ENCODE measurements around the gene NEB. TPM values are rescaled to one million over a fixed set of nuclear protein-coding genes. Genes with fewer than 3 reads are reported as not detected.

The NEB gene, protein sequence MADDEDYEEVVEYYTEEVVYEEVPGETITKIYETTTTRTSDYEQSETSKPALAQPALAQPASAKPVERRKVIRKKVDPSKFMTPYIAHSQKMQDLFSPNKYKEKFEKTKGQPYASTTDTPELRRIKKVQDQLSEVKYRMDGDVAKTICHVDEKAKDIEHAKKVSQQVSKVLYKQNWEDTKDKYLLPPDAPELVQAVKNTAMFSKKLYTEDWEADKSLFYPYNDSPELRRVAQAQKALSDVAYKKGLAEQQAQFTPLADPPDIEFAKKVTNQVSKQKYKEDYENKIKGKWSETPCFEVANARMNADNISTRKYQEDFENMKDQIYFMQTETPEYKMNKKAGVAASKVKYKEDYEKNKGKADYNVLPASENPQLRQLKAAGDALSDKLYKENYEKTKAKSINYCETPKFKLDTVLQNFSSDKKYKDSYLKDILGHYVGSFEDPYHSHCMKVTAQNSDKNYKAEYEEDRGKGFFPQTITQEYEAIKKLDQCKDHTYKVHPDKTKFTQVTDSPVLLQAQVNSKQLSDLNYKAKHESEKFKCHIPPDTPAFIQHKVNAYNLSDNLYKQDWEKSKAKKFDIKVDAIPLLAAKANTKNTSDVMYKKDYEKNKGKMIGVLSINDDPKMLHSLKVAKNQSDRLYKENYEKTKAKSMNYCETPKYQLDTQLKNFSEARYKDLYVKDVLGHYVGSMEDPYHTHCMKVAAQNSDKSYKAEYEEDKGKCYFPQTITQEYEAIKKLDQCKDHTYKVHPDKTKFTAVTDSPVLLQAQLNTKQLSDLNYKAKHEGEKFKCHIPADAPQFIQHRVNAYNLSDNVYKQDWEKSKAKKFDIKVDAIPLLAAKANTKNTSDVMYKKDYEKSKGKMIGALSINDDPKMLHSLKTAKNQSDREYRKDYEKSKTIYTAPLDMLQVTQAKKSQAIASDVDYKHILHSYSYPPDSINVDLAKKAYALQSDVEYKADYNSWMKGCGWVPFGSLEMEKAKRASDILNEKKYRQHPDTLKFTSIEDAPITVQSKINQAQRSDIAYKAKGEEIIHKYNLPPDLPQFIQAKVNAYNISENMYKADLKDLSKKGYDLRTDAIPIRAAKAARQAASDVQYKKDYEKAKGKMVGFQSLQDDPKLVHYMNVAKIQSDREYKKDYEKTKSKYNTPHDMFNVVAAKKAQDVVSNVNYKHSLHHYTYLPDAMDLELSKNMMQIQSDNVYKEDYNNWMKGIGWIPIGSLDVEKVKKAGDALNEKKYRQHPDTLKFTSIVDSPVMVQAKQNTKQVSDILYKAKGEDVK (N-terminal part only)
- 0.12 and 0.22 TPM in 2 replicates for total RNA-seq

DNA sequence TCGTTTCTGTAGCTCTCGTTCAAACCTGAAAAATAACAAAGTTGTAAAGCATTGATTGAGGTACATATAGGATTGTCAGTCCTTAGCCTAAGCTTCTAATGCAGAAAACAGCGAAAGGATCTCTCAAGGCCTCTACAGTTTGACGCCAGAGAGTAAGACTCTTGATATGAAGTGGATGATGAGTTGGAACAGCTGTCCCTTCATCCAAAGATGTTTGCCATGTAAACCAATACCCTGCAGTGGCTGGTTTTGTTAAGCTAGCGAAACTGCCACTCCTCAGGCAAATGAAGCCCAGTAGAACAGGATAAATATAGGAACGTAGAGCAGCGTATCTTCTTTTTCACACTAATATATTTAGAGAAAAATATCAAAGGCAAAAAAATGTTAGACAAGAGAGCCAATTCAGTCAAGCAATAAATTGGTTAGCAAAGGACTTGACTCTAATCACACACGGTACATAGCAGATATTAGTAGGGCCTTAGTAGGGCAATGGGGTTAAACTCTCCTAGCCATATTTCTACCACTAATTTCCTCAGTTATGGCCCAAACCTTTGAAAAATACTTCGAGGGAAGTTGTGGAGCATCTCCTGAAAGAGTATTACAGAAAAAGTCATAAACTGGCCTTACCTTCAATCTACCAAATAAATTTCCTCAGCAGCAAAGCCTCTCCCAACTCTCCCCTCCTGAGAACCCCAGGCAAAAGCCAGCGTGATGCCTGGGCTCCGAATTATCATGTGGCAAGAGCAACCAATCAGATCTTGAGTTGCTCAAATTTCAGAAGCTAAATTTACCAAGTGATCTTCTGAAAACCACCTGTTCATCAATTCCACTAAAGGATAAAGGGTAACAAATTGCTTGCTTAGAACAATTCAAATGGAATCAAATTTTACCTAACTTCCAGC lies at the start of gene NEB:
NEB (minus strand) TSS at position 706 of the 902 bp plus-strand sequence. CDS start 1,320 bp downstream, outside the sequence.

Other genes with a start within 250 kb of the NEB start
- gene ARL5A, start 93.9 kb upstream of the NEB start, total RNA-seq: 80.6 and 87.4 TPM in 2 replicates

All from uterine smooth muscle cell (primary cell).